NCI-H748 (cell line): ENCODE results near the gene DZIP1.
"Not testable (repeated sequence)": the region's sequence is repeated elsewhere in the genome, so short reads cannot be mapped to it uniquely, and the experiment has no call there.

ENCODE experiments used
- DNase-seq: peaks from one replicate; lab custom pipeline; 2025; ENCODE audit not compliant: unreplicated experiment; lab: John Stamatoyannopoulos, UW

DZIP1 gene

GRCh38 chr13:95605448-95606125 is 38.9 kb downstream of the DZIP1 start:
- DNase-seq, result no peak

DNA sequence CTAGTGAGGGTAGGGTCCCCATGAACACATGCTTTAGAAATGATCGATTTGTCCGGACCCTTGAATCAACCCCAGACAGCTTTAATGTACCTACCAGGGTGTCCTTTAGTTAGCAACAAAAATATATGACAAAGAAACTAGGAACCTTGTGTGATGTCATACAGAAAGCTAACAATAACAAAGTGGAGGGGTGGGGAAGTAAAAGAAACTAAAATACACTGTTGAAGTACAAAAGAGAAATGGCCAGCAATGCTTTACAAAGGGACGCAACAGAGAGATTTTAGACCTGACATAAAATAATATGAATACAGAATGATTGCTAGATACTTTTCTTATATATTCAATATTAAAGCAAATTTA is 40.0 kb downstream of the DZIP1 start:
- DNase-seq, result no peak

DNA sequence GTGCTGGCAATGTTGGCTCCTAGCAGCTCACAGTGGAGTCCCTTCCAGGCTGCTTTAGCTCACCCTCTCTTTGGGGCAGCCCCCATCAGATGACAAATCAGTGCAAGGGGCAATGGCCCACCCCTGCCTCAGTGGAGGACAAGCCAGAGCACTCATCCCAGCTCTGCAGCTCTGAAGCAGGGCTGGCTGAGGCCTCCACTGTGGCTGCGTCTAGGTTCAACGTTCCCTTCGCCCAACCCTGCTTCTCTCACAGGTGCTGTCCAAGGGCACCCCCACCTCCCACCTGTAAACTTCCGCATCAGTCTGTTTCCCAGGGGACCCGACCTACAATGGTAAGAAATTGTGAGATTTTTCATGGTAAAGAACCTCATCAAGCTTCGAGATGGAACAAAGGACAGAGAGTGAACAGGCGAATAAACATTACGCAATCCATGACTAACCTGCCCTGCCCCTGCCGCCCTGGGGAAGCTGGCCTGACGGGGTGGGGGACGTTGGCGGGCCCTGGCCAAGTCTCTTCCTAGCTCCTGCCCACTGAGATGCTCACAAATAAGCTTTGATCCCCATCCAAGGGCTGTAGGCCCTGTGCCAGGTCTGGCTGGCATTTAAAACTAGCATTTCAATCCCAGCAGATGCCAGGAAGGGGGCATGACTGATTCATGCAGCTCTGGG is 40.5 kb downstream of the DZIP1 start:
- DNase-seq, result peak; percentile 6

GRCh38 chr13:95601906-95602305 is 42.6 kb downstream of the DZIP1 start:
- DNase-seq, result no peak

DNA sequence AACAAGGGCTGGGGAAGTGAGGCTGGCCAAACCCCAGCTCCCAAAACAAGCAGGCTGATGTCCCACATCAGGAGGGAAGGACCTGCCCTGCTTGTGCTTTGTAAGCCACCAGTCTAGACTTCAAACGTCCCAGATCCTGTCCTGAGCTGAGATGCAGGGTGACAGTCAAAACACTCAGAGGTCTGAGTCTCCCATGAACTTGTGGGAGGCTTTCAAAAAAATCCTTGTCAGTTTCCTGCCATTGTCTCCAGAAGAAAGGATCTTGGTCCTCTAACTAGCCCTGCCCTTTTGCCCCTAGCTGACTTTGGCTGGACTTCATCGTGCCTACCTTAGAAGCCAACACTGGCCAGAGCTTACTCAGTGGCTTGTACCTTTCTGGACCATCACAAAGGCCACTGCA is 43.3 kb downstream of the DZIP1 start:
- DNase-seq, result no peak

DNA sequence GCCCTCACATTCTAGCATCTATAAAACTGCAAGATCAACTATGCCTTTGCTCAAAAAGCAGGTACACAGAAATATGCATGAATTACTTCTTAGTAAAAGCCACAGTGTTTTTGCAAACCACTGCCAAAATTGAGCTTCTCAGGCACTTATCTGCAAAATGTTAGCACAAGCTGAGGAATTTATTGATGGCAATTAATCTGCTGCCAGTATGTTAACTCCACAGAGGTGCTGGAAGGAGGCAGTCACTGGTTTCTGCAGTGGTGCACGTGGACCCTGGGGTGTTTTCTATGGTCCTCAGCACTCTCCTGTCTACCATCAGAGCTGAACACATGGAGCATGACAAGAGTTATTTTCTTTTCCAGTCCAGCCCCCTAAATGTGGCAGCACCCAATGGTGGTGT is 47.8 kb downstream of the DZIP1 start:
- no peak for DNase-seq

- DNase-seq, result no peak
These were observed 51.0 kb downstream of the DZIP1 start for GRCh38 chr13:95593462-95593861.

- DNase-seq, result no peak
These were observed 55.8 kb downstream of the DZIP1 start for GRCh38 chr13:95588721-95589120.

- DNase-seq, result no peak
These were observed 56.4 kb downstream of the DZIP1 start for GRCh38 chr13:95588134-95588533.

DNA sequence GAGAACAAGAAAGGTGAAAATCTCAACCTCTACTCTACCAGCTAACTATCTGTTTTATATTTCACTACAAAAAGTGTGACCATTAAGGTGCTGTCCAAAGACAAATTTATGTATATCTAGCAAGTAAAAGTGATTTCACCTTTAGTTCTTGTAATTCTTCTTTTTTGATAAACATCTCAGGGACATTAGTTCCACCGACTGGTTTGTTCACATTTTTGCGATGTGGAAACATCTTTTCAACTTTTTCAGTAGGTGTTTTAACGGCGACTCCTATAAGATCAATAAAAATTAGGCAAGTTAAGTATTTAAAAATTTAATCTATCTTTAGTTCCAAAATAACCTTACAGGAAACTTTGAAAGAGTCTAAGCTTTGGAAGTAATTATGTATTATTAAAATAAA is 58.6 kb downstream of the DZIP1 start:
- no peak for DNase-seq

DNA sequence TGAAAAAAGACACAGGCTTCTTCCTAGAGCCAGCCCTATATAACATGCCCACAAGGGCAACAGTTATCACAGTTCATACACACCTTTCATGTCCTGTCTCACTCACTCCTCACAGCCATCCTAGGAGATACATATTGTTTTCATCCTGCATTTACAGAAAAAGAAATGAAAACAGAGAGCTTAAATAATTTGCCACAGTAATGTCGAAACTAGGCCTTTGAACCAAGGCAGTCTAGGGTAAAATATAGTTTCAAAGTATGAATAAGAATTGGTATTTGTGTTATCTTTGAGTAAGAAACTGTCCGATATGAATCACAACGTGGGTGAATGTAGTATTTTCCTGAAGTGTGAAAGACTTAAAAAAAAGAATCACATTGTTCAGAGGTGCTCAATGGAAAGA is 65.2 kb downstream of the DZIP1 start:
- no peak for DNase-seq

GRCh38 chr13:95573221-95573620 is 71.3 kb downstream of the DZIP1 start:
- DNase-seq, result no peak

- peak; percentile 77 for DNase-seq
These were observed 72.6 kb downstream of the DZIP1 start for GRCh38 chr13:95571941-95572340.

GRCh38 chr13:95570016-95570415 is 74.5 kb downstream of the DZIP1 start:
- DNase-seq, result no peak

- DNase-seq, result no peak
These were observed 76.4 kb downstream of the DZIP1 start for GRCh38 chr13:95568131-95568530.

DNA sequence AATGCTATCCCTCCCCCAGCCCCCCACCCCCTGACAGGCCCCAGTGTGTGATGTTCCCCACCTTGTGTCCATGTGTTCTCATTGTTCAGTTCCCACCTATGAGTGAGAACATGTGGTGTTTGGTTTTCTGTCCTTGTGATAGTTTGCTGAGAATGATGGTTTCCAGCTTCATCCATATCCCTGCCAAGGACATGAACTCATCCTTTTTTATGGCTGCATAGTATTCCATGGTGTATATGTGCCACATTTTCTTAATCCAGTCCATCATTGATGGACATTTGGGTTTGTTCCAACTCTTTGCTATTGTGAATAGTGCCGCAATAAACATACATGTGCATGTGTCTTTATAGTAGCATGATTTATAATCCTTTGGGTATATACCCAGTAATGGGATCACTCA is 78.7 kb downstream of the DZIP1 start:
- DNase-seq, result not testable (repeated sequence)

- no peak for DNase-seq
These were observed 79.7 kb downstream of the DZIP1 start for GRCh38 chr13:95564733-95565291.

DNA sequence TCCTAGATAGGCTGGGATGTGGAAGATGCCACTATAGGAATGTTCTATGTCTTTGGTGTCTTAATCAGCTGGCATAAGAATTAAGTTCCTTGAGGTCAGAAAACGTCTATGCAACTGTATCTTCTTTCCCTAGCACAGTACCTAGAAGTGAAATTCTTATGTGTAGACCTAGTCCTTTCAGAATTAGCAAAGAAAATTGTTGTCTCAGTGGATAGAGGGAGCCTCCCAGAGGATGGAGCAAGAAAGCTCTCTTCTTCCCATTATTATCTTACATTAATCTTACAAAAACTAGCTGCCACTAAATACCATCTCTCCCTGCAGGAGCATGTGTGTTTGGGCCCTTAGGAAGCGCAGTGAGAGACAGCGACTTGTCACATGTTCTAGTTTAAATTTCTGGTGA is 80.4 kb downstream of the DZIP1 start:
- DNase-seq, result no peak

DNA sequence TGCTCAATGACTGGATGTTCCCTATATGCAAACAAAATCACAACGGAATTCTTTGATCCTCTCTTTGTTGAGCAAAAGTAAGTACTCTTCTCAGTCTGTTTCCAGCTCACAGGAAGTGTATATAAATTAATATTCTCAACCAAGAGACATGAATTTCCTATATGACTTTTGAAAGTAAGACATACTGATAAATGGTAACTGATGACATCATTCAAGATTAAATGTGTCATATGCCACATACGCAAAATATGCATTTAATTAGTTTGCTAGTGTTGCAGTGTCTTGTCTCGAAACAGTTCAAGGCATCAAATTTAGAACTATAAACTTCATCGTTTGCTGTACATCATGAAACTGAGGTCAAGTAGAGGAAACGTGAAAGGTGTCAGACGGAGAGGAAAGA is 84.1 kb downstream of the DZIP1 start:
- DNase-seq, result no peak

DNA sequence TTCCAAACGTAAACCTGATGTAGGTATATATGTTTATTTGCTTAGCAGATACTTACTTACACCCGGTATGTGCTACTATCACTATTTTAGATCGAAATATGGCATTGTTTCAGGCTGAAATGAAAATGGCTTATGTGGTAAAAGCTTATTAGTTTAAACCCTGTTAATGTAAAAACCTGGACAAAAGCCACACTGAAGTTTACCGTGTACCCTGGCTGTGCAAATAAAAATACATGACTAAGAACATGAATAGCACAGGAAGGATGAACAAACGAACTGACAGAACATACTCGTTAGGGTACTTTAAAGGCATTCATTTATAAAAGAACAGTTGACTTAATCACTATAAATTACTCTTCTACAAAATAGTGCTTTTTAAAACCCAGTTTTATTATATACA is 85.4 kb downstream of the DZIP1 start:
- peak; percentile 45 for DNase-seq

DNA sequence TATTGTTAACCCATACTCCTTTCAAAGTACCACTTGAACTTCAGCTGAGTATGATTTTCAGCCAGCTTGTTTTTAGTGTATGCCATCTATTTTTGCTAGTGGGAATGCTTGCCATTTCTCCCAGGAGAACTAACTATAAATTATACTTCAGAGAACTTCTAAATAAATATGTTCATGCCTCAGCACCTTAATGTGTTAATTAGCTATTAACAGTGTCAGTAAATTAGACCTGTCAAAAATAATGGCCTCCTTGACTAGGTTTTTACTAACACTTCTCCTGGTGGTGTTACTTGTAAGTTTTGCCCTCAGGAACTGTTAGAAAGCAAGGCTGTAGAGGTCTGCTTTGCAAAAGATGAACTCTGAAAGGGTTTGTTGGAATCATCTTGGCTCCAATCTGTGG is 87.5 kb downstream of the DZIP1 start:
- DNase-seq, result no peak

DNA sequence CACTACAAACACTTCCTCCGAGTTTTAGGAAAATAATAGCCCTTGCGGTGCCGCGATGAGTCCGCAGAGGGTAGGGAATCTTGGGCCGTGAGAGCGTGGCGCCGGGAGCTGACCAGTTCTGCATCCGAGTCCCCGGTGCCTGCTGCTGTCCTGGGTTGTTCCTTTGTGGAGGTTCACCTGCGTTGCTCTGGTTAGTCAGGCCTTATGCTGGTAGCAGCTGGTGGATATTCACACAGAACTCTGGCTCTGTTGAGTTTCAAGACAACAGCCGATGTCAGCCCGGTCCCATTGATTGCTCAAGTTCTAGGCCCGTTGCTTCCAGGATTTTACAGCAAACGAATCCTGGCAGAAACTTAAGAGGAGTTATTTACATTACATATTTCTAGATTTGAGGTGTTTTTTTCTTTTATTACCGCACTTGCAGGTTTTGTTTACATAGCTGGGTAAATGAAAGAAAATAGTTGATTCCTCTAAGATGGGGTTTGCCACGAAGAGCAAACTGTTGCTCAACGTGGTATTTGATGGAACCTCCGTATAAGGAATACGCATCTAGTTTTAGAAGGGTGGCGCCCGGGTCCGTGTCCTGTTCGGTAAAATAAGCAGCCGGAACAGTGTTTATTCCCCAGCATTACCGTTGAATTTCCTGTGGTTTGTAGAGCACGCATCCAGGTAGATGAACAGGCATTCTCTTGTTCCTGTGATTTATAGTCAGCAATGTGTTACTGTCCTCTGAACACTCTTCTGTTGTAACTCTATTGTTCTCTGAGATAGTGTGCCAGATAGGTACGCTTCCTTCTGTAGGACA is 90.7 kb downstream of the DZIP1 start:
- peak; percentile 71 for DNase-seq
